Upper lobe of left lung (tissue), 4 donors: ENCODE results near the gene DRAXIN.

Source experiments
- CTCF ChIP-seq, 6 experiments: fragments of 450-650 bp in 4 of 6; fragments of 200-600 bp in 2 of 6; sonication (generic) in 2 of 6; IDR thresholded peaks; one replicate each; pipeline ENCODE4 v1.5.1; 2016 to 2019; ENCODE audit warnings: antibody characterized with exemption in 6 of 6
- EP300 ChIP-seq, 4 donors: sonication (generic); formaldehyde crosslinking; IDR thresholded peaks; one replicate each; pipeline ENCODE4 v1.5.1; 2017; ENCODE audit warnings: antibody characterized with exemption in 4 of 4, control low read depth in 2 of 4
- POLR2A ChIP-seq, 4 donors: fragments of 450-650 bp; IDR thresholded peaks; one replicate each; pipeline ENCODE4 v1.5.1; 2016 to 2017; ENCODE audit warnings: antibody characterized with exemption in 4 of 4, mild to moderate bottlenecking in 2 of 4
- POLR2AphosphoS5 ChIP-seq, 2 donors: sonication (generic); formaldehyde crosslinking; IDR thresholded peaks; one replicate each; pipeline ENCODE4 v1.5.1; 2017; ENCODE audit warnings: antibody characterized with exemption in 2 of 2

- TF ChIP-seq CTCF (IDR thresholded peaks at IDR 0.05) (no peak), POLR2A (IDR thresholded peaks at IDR 0.05) (no peak), EP300 (IDR thresholded peaks at IDR 0.05) (no peak), POLR2AphosphoS5 (IDR thresholded peaks at IDR 0.05) (no peak)
Measured at GRCh38 chr1:11733306-11733705, 41.8 kb downstream of the DRAXIN start.
